Measurements from ENCODE around the gene AKAP8. TPM values are rescaled to one million over a fixed set of nuclear protein-coding genes. Genes with fewer than 3 reads are reported as not detected.

Gene AKAP8
- total RNA-seq, 1 experiment from 2014 or later: 59.5 TPM

DNA sequence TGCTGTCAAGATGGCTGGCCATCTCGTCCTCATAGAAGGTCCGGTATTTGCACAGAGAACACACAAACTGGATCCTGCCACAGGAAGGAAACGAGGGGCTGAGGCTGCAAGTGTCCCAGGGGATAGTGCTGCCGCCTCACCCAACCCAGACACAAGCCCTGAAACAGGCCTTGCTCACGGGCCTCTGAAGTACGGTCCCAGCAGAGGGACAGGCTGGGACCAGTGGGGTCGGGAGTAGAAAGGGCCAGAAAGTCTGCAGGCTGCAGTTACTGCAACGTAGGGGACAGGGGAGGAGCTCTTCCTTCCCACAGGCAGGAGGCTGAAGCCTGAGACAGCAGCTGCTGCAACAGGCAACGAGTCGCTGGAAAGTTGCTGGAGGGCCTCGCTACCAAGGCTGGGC, 18.2 kb upstream of the AKAP8 start:
- Mint-ChIP-seq H3K9me3 (no peaks in the 10 kb centered on the region; a peak in 1 of 5 replicates), H3K27me3 (ENCODE audit: low read depth) (no peaks in the 10 kb centered on the region), H3K27ac (no peak overlapping the region), H3K36me3 (ENCODE audit: insufficient read depth in 1 of 3, low read depth in 3 of 3) (peaks cover 48 to 84% (median 75%) of the 10 kb centered on the region in 3 experiments), H3K4me1 (no peaks in the 10 kb centered on the region), H3K4me3 (no peak overlapping the region)
- no peak overlapping the region for H2BK15ac ChIP-seq (ENCODE audit: low read depth, low read length)
- no peaks in the 10 kb centered on the region for H3K4me1 ChIP-seq (ENCODE audit: insufficient read depth, low read length)
- no peak overlapping the region for H3K27ac ChIP-seq (ENCODE audit: insufficient read length, low read depth, low read length)
- no peak overlapping the region for H3K4me2 ChIP-seq (ENCODE audit: insufficient read depth, insufficient read length, low read length)
- H3K27me3 ChIP-seq (ENCODE audit: insufficient read depth, low read length): no peaks in the 10 kb centered on the region
- H3K9me3 ChIP-seq (ENCODE audit: control insufficient read depth, low read depth, low read length): no peaks in the 10 kb centered on the region
- no peak overlapping the region for H2BK120ac ChIP-seq (ENCODE audit: low read depth, low read length, poor library complexity, severe bottlenecking)
- H2AFZ ChIP-seq (ENCODE audit: low read length): no peak overlapping the region
- no CpG with 5 or more reads among the region's 11 CpGs for WGBS (ENCODE audit: extremely low coverage, insufficient read length, low lambda C conversion rate)
- no peak overlapping the region for H3K9ac ChIP-seq (ENCODE audit: extremely low read depth, insufficient read length, low read length)
- H3K14ac ChIP-seq (ENCODE audit: insufficient read depth, low read length): no peak overlapping the region
- H3K18ac ChIP-seq (ENCODE audit: insufficient read length, low read depth, low read length): no peak overlapping the region
- H3K79me2 ChIP-seq (ENCODE audit: insufficient read depth, low read length): peaks cover 1% of the 10 kb centered on the region
- H3K79me1 ChIP-seq (ENCODE audit: insufficient read depth, low read depth, low read length, poor library complexity, severe bottlenecking): no peaks in the 10 kb centered on the region
- no peak overlapping the region for H3K23ac ChIP-seq (ENCODE audit: insufficient read length, low read depth, low read length)
- no peaks in the 10 kb centered on the region for H4K20me1 ChIP-seq (ENCODE audit: control insufficient read depth, insufficient read depth, insufficient read length)
- H2BK12ac ChIP-seq (ENCODE audit: insufficient read length, low read depth, low read length): no peak overlapping the region
- H3K23me2 ChIP-seq (ENCODE audit: insufficient read length, low read depth, low read length, poor library complexity, severe bottlenecking): no peaks in the 10 kb centered on the region
- no peak for DNase-seq
- no peak overlapping the region for H2BK20ac ChIP-seq (ENCODE audit: low read depth, low read length, poor library complexity, severe bottlenecking)
- H4K5ac ChIP-seq (ENCODE audit: insufficient read length, low read depth, low read length): no peak overlapping the region
- H2AK5ac ChIP-seq (ENCODE audit: insufficient read length, low read length): no peak overlapping the region
- no peak overlapping the region for H2BK5ac ChIP-seq (ENCODE audit: insufficient read length, low read length)
- H3K56ac ChIP-seq (ENCODE audit: insufficient read length, low read depth, low read length): no peak overlapping the region
- no peak overlapping the region for H4K8ac ChIP-seq (replicated peaks; ENCODE audit: insufficient read length, low read depth, low read length)
- H3K4ac ChIP-seq (ENCODE audit: low read depth, low read length): no peak overlapping the region
- H4K91ac ChIP-seq (ENCODE audit: insufficient read length, low read depth, low read length): no peak overlapping the region
- TF ChIP-seq, protein P1, sequence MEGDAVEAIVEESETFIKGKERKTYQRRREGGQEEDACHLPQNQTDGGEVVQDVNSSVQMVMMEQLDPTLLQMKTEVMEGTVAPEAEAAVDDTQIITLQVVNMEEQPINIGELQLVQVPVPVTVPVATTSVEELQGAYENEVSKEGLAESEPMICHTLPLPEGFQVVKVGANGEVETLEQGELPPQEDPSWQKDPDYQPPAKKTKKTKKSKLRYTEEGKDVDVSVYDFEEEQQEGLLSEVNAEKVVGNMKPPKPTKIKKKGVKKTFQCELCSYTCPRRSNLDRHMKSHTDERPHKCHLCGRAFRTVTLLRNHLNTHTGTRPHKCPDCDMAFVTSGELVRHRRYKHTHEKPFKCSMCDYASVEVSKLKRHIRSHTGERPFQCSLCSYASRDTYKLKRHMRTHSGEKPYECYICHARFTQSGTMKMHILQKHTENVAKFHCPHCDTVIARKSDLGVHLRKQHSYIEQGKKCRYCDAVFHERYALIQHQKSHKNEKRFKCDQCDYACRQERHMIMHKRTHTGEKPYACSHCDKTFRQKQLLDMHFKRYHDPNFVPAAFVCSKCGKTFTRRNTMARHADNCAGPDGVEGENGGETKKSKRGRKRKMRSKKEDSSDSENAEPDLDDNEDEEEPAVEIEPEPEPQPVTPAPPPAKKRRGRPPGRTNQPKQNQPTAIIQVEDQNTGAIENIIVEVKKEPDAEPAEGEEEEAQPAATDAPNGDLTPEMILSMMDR (conservative IDR thresholded peaks at IDR 0.05): no peak
- H3T11ph ChIP-seq (ENCODE audit: low read length): no peak overlapping the region
